ENCODE measurements around the gene TOM1. TPM values are rescaled to one million over a fixed set of nuclear protein-coding genes. Genes with fewer than 3 reads are reported as not detected.
"Not testable (repeated sequence)": the region's sequence is repeated elsewhere in the genome, so short reads cannot be mapped to it uniquely, and the experiment has no call there.

TOM1 gene
- polyA plus RNA-seq, 4 donors: 33.6 to 38.7 (median 36.7) TPM

DNA sequence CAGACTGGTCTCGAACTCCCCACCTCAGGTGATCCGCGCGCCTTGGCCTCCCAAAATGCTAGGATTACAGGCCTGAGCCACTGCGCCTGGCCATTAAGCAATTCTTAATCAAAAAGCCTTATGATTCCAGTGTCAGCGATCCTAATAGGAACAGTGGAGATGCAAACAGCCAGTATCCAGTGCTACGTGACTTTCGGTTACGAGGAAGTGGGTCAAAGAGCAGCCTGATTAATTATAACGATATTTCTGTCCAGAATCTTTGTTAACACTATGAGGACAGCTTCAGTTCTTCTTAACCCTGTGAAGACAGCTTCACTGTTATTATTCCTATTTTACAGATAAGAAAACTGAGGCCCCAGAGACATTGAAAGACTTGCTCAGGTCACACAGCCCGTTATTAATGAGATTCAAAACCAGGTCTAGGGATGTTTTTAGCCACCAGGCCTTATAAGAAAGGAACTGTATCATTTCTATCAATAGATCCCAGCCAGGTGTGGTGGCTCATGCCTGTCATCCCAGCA, 63.9 kb downstream of the TOM1 start:
- no peak for DNase-seq (ENCODE audit: low read depth in 4 of 4, low spot score in 3 of 4)

DNA sequence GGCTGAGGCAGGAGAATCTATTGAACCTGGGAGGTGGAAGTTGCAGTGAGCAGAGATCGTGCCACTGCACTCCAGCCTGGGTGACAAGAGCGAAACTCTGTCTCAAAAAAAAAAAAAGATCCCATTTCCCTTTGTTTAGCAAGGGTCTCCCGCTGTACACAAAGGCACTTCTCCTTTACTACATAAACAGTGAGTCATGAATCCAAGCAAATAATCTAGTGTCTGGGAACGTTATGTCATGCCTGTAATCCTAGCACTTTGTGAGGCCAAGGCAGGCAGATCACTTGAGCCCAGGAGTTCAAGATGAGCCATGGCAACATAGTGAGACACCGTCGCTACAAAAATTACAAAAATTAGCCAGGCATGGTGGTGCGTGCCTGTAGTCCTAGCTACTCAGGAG, 64.5 kb downstream of the TOM1 start:
- DNase-seq (ENCODE audit: low read depth in 4 of 4, low spot score in 3 of 4): not testable (repeated sequence)

DNA sequence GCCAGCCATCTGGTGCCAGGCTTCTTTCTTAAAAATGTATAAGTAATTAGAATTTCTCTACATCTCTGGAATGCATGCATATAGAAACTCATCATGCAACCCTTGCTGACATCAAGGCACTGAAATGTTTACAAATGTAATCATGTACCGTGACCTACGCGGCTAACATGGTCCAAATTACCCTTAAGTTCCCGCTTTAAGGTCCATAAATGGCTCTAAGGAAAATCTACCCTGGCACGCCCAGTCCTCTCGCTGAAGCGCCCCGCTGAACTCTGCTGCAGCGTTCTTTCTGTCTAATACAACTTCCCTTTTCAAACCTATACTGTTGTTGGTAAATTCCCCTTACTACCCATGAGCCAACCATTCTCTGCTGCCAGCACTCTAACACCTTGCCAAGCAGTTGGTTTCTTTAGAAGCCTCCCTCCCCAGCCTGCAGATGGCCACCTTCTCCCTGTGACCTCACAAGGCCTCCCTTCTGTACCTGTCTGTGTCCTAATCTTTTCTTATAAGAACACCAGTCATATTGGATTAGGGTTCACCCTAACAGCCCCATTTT, 67.7 kb downstream of the TOM1 start:
- DNase-seq (ENCODE audit: low read depth in 4 of 4, low spot score in 3 of 4): no peak

DNA sequence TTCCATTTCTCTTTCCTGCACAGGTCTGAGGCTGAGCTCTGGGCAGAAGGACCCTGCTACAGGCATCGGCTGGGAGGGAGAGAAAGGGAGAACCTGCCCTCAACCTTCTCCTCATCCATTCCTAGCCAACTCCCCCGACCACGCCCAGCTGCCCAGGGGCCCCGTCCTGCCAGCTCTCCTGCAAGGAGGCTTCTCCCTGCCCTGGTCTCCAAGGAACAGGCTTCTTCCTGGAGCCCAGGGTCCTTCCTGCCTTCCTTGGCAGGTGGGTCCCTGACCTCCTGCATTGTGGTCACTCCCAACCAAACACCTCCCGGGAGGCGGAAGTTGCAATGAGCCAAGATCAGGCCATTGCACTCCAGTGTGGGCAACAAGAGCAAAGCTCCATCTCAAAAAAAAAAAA, 68.7 kb downstream of the TOM1 start:
- no peak for DNase-seq (ENCODE audit: low read depth in 4 of 4, low spot score in 3 of 4)

DNA sequence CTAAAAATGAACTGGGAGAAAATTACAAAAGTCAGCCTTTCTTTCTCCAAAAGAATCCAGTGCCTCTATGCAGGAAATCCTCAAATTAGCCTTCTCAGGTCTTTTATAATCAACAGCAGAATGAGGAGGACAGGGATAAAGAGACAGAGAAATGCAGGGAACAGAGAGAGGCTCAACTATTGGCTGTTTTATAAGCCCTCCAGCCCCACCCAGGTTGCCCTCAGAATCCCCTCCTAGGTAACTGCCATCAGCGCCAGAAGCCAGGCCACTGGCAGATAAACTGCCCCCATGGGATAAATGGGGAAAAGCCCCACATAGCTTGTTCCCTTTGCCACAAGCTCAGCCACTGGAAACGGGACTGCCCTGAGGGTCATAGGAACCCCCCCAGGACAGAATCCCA, 70.3 kb downstream of the TOM1 start:
- DNase-seq (ENCODE audit: low read depth in 4 of 4, low spot score in 3 of 4): no peak

DNA sequence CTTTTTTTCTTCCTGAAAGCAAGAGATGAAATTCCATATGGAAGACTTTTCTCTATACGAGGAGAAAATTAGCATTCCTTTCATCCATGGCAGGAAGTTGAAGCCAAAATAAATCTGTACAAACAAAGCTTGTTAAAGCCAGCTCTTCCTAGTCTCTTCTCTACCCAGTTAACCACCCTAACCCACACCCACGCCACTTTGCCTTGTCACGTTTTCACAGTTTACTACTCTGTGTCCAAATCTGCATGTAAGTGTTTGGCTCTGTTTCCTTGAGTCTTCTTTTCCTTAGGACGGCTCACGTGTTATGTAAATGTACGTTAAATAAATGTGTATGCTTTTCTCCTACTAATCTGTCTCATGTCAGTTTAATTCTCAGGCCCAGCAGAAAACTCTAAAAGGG, 74.1 kb downstream of the TOM1 start:
- no peak for DNase-seq (ENCODE audit: low read depth in 4 of 4, low spot score in 3 of 4)

DNA sequence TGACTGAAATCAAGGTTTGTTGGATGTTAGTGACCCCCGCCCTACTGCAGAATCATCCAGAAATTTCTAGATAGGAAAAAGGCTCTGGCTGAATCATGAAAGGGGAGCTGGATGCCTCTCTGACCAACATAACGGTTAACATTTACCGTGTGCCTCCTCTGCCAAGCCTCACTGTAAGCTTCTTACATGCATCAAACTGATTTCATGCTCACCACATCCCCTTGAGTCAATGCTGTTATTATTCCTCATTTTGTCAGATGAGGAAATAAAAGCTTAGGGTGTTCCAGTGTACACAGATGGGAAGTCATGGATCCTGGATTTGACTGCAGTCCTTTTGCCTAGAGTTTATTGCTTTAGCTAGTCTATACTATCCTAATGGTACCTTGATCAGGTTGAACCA, 75.3 kb downstream of the TOM1 start:
- DNase-seq (ENCODE audit: low read depth in 4 of 4, low spot score in 3 of 4): no peak

DNA sequence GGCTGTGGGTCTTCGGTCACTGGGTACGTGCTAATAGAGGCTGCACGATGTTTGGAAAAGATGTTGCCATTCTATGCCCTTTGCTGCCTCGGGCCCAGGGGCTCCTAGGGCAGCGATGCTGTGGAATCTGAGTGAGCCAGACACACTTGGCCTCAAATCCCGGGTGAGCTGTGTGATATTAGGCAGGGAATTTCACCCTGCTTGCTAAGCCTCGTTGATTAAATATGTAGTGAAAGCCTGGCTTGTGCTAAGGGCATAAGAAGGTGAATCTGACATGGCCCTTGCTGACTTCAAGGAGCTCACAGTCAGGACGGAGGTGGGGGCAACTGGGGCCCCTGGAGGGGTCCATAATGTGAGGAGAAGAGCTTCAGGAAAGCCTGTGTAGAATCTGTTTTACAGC, 75.8 kb downstream of the TOM1 start:
- DNase-seq (ENCODE audit: low read depth in 4 of 4, low spot score in 3 of 4): no peak

DNA sequence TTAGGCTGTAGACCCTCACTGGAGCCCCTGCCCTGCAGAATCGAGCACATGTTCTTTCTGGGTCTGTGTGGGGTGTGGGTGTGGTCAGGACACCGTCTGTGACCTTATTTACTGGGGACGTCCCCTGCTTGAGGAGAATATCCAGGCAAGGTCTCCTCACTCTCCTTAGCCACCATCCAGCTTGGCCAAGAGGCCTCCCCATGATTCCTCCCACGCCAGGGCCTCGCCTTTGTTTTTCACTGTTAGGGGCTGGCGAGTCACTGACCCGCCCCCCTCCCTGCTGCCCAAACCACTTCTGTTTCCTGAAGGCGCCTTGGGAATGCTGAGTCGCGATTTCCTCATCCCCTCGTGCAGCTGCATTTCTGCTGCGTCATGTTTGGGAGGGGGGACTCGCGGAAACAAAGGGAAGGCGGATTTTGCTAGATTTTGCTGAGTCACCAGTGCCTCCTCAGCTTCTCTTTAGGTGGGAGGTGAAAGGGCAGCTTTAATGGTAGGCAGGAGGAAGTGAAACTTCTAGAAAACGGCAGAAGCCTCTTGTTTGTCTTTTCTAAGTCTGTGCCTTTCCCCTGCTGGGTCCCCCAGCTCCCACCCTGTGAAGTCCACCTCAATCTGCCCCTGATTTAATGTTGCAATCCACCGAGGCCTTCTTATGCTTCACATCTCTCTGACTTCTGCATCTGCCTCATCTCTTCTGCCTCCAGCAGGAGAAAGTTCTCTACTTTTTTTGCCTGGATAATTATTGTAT, 77.2 kb downstream of the TOM1 start:
- DNase-seq (ENCODE audit: low read depth in 4 of 4, low spot score in 3 of 4): peak; percentile 90 to 95 (median 92)

DNA sequence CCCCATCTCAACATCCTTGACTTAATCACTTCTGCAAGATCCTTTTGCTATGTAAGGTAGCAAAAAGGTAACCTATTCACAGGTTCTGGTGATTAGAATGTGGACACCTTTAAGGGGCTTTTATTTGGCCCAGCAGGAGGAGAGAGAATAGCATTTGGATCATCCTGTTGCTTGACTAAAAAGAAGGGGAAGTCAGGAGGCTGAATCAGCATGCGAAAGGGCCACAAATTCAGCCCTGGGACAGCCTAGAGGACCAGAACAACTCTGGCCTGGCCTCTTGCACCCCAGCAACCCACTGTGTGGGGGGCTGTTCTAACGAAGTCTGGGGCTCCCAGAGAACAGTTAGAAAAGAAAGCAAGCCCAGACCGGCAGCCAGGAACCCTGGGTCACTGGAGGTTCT, 78.0 kb downstream of the TOM1 start:
- DNase-seq (ENCODE audit: low read depth in 4 of 4, low spot score in 3 of 4): no peak

DNA sequence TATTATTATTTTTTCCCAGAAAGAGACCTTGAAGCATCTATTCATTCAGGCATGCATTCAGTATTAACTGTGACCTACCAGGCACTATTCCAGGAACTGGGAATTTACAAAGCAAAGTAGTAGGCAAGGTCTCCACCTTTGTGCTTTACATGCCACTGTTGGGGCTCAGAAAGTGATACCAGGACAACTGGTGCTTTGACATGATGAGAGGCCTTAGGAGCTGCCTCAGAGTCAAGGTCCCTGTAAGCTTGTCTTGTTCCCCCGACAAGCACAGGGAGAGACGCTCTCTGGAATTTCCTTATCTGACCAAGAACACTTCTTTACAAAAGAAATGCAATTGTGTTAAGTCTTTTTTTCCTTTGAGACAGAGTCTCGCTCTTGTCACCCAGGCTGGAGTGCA, 78.9 kb downstream of the TOM1 start:
- DNase-seq (ENCODE audit: low read depth in 4 of 4, low spot score in 3 of 4): no peak

DNA sequence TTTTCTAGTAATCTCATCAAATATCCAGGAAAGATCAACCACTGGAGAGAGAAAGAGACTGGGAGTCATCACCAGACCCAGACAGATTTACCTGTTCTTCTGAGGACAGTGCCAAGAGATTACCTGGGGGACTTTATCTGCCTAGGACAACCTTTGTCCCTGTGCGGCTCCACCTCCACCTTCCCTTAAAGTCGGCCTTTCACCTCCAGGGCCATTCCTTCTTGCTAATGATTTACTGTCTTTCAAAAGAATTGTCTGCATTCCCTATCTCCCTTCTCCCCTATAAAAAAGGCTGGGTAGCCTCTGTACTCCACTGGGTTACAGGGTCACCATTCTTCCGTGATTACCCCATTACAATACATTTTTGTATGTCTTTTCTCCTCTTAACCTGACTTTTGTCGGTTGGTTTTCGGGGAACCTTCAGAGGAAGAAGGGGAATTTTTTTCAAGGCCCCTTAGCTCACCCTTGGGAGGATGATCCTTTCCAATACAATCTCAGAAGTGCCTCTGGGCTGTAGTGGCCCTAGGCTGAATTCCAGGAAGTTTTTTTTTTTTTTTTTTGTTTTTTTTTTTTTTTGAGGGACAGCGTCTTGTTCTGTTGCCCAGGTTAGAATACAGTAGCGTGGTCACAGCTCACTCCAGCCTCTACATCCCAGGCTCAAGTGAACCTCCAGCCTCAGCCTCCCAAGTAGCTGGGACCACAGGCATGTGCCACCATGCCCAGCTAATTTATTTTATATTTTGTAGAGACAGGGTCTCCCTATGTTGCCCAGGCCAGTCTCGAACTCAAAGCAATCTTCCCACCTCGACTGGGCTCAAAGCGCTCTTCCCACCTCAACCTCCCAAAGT, 79.7 kb downstream of the TOM1 start:
- DNase-seq (ENCODE audit: low read depth in 4 of 4, low spot score in 3 of 4): no peak

DNA sequence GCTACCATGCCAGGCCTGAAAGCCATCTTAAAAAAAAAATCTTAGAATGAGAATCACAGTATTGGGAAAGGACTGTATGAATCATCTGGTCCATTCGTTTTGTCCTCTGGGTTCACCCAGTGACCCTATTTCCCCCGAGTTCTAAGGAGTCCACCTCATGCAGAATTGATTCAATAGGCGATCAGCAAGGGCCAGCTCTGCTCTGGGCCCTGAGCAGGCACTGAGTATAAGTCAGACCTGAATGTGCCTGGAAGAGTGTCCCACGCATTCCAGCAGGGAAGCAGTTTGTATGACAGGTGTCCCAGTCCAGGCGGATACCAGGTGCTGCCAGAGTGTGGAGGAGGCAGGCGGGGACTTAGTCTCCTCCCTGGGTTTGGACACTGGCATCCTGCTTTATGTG, 80.3 kb downstream of the TOM1 start:
- no peak for DNase-seq (ENCODE audit: low read depth in 4 of 4, low spot score in 3 of 4)

DNA sequence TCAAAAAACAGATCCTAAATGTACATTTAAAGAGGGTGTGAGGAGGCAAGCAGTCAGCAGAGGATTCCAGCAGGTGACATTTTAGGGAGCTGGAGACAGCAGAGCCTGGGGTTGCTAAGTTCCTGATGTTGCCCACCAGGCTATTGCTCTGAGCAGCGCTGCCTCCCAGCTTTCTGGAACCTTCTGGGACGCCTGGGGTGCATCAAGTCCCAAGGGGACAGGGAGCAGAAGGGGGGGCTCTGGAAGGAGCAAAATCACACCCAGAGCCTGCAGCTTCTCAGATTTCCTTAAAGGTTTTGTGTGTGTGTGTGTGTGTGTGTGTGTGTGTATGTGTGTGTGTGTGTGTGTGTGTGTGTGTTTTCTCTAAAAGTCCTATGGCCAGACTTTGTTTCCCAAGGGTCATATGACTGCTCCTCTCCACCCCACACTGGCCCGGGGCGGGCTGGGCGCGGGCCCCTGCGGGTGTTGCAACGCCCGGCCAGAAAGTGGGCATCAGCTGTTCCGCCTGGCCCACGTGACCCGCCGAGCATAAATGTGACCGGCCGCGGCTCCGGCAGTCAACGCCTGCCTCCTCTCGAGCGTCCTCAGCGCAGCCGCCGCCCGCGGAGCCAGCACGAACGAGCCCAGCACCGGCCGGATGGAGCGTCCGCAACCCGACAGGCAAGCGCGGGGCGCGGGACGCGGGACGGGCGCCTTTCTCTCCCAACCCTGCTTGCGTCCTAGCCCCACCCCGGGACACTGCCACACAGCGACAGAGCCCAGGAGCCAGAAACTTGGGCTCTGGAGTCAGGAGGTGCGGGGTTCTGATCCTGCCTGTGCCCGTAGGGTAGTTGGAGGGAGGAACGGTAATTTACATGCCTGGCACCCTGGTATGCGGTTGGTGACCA, 81.1 kb downstream of the TOM1 start, which contains the start of gene HMOX1:
Gene HMOX1 (plus strand): TSS at position 560 of the 887 bp plus-strand sequence. CDS start 78 bp downstream, at position 638.
- DNase-seq (ENCODE audit: low read depth in 4 of 4, low spot score in 3 of 4): peak in 3 of 4 donors; percentile 57 to 66 (median 58)

DNA sequence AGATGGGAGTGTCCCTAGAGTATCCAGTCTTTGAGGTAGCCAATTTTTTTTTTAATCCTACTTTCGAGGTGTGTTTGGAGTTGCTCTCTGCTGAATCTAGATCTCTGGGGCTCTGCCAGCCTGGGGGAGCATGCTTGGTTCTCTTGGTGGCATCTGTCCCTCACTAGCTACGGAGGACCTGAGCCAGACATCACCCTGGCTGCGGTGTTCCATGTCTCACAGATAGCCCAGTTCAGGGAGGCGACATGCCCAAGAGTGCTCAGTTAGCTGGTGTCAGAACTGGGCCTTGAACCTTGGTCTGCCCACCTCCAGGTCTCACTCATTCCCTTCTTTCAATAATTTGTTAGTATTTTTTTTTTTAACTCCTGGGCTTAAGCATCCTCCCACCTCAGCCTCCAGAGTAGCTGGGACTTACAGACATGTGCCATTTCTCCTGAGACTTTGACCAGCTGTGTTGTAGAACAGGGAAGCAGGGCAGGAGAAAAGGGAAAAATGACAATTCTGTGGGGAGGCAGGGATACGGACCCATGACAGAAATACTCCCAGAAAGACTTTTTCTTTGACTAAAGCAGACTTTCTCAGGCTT, 81.8 kb downstream of the TOM1 start:
- no peak for DNase-seq (ENCODE audit: low read depth in 4 of 4, low spot score in 3 of 4)

DNA sequence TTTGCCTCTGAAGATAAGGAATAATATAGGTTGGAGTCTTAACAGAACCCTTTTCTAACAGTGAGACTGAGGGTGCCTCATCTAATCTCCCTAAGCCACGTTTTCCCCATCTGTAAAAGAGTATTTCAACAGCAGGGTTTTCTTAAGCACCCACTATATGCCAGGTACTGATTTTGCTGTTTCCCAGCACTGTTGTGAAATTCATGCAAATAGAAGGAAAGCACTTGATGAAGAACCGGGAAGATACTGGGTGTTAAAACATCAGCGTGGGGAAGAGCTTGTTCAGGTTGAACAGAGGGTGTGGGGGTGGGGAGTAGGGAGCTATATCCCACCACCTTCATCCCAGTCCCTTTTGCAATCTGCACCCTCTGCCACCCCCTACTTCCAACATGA, 84.0 kb downstream of the TOM1 start:
- no peak for DNase-seq (ENCODE audit: low read depth in 4 of 4, low spot score in 3 of 4)

DNA sequence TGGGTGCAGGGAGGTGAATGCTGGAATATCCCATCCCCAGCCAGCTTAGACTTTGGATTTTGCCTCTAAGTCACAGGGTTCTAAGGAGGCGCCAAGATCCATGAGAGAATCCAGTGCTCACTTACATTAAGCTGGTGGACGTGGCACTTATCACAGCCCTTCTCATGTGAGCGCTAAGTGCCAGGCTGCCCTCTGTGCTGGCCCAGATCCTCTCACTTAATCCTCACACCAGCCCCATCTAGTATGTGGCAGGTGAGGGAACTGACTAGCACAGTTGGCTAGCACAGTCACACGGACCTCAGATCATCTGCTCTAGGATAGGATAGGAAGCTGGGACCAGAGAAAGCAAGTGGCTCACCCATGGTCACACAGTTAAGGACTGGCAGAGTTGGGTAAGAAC, 84.8 kb downstream of the TOM1 start:
- no peak for DNase-seq (ENCODE audit: low read depth in 4 of 4, low spot score in 3 of 4)

DNA sequence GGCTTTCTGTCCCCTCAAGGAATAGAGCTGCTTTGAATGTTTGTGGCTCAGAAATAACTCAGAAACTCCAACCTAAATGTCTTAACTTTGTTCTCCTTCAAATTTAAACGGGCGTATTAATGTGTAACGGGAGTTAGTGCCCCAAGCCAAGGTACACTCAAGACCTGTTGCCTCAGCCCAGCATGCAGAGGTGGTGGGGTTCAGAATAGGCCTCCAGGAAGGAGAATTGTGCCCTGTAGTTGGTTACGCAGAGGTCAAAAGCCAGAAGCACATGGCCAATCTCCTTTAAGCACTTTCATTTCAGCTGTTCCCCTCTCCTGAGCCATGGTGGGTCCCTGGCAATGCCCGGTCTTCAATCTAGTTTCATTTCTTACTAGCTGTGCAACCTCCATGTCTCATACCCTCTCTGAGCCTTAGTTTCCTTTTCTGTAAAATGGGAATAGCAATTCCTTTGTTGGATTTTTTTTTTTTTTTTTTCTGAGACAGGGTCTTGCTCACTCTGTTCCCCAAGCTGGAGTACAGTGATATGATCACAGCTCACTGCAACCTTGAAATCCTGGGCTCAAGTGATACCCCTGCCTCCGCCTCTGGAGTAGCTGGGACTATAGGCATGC, 85.4 kb downstream of the TOM1 start:
- DNase-seq (ENCODE audit: low read depth in 4 of 4, low spot score in 3 of 4): no peak

DNA sequence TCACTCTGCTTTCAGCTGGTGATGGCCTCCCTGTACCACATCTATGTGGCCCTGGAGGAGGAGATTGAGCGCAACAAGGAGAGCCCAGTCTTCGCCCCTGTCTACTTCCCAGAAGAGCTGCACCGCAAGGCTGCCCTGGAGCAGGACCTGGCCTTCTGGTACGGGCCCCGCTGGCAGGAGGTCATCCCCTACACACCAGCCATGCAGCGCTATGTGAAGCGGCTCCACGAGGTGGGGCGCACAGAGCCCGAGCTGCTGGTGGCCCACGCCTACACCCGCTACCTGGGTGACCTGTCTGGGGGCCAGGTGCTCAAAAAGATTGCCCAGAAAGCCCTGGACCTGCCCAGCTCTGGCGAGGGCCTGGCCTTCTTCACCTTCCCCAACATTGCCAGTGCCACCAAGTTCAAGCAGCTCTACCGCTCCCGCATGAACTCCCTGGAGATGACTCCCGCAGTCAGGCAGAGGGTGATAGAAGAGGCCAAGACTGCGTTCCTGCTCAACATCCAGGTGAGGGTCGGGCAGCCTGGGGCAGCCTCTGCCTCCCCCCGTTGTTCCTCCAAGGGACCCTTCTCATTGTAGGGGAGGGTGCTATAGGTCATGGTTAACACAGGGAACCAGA, 87.1 kb downstream of the TOM1 start:
- no peak for DNase-seq (ENCODE audit: low read depth in 4 of 4, low spot score in 3 of 4)
